Measurements from ENCODE around the gene DEFB132. TPM values are rescaled to one million over a fixed set of nuclear protein-coding genes. Genes with fewer than 3 reads are reported as not detected.

The DEFB132 gene
- total and polyA plus RNA-seq, 2 of the 8 experiments (the other 6 are each of a cell fraction or from before 2014, with no cell fraction given): not detected

DNA sequence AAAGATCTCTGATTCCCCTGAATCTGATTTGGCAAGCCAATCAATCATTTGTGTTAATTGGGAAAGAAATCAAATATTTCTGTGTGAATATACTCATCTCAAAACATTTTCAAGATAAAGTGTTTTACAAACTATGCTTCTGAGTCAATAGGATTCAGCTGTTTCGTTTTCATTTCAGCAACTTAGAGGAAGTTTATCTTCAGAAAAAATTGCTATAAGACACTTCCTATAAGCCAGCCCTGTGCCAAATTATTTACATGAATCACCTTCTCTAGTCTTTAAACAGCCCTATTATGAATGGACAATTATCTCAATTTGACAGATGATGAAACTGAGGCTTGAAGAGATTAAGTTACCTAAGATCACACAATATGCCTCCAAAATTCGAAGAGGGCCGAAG is 19.6 kb upstream of the DEFB132 start:
- TF ChIP-seq NRF1 (IDR thresholded peaks at IDR 0.05; ENCODE audit: low read depth, low read length): no peak
- TF ChIP-seq CREB1 (IDR thresholded peaks at IDR 0.05): no peak
- no peak for TF ChIP-seq CBX8 (IDR thresholded peaks at IDR 0.05; ENCODE audit: borderline replicate concordance, low read depth, low read length)
- TF ChIP-seq CHD1 (IDR thresholded peaks at IDR 0.05; ENCODE audit: low read depth, low read length): no peak
- TF ChIP-seq KDM1A (IDR thresholded peaks at IDR 0.05; ENCODE audit: borderline replicate concordance, low read length): no peak
- TF ChIP-seq, protein P1, sequence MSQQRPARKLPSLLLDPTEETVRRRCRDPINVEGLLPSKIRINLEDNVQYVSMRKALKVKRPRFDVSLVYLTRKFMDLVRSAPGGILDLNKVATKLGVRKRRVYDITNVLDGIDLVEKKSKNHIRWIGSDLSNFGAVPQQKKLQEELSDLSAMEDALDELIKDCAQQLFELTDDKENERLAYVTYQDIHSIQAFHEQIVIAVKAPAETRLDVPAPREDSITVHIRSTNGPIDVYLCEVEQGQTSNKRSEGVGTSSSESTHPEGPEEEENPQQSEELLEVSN (IDR thresholded peaks at IDR 0.05): no peak
- TF ChIP-seq FOSL1 (IDR thresholded peaks at IDR 0.05; ENCODE audit: insufficient read depth, low read depth, low read length): no peak
- TF ChIP-seq SRF (IDR thresholded peaks at IDR 0.05; ENCODE audit: low read depth, low read length): no peak
- no peak overlapping the region for H3K56ac ChIP-seq (replicated peaks; ENCODE audit: insufficient read length, low read depth, low read length)

More for the DNA sequence above, 19.6 kb upstream of the DEFB132 start:
- Histone ChIP-seq H2AFZ (ENCODE audit: low read length) (no peak overlapping the region), H2BK5ac (ENCODE audit: low read depth, low read length) (no peak overlapping the region), H3K4ac (replicated peaks; ENCODE audit: insufficient read length, low read depth, low read length) (no peak overlapping the region), H3K27ac (ENCODE audit: low read depth, low read length) (no peak overlapping the region), H4K20me1 (replicated peaks in 1 of 2; ENCODE audit: control insufficient read depth in 1 of 2, insufficient read depth in 2 of 2, low read length in 2 of 2) (no peaks in the 10 kb centered on the region), H2BK12ac (ENCODE audit: low read depth, low read length) (no peak overlapping the region), H3K79me2 (ENCODE audit: control insufficient read depth in 1 of 2, insufficient read depth in 2 of 2, low read length in 2 of 2) (no peaks in the 10 kb centered on the region), H3K14ac (ENCODE audit: insufficient read length) (no peak overlapping the region), H3K79me1 (ENCODE audit: low read depth, low read length) (no peaks in the 10 kb centered on the region), H3K23me2 (ENCODE audit: low read depth, low read length) (no peaks in the 10 kb centered on the region), H2BK120ac (replicated peaks; ENCODE audit: low read depth, low read length) (no peak overlapping the region), H2BK20ac (ENCODE audit: low read length) (no peak overlapping the region), H4K8ac (ENCODE audit: extremely low read depth, insufficient read depth, low read length) (no peak overlapping the region), H3K4me2 (ENCODE audit: insufficient read depth in 1 of 2, low read depth in 2 of 2, low read length in 2 of 2) (no peak overlapping the region), H3K9ac (replicated peaks in 1 of 4; ENCODE audit: extremely low read depth in 1 of 4, low read depth in 3 of 4, low read length in 3 of 4) (no peak overlapping the region), H3K18ac (ENCODE audit: extremely low read depth, low read length) (no peak overlapping the region), H3K27me3 (replicated peaks in 1 of 4; ENCODE audit: control insufficient read depth in 3 of 4, extremely low read depth in 1 of 4, insufficient read depth in 3 of 4, low read length in 3 of 4) (no peaks in the 10 kb centered on the region; a peak in 1 of 7 replicates), H3K23ac (ENCODE audit: insufficient read length) (no peak overlapping the region), H3K4me1 (replicated peaks in 1 of 4; ENCODE audit: control insufficient read depth in 3 of 4, insufficient read depth in 4 of 4, low read length in 3 of 4) (no peaks in the 10 kb centered on the region), H2BK15ac (ENCODE audit: low read length) (no peak overlapping the region), H2AK5ac (ENCODE audit: low read depth, low read length) (no peak overlapping the region), H4K5ac (ENCODE audit: insufficient read length, low read depth, low read length) (no peak overlapping the region), H3K36me3 (ENCODE audit: control insufficient read depth in 2 of 4, insufficient read depth in 4 of 4, low read length in 3 of 4) (no peaks in the 10 kb centered on the region), H3K9me3 (ENCODE audit: insufficient read depth in 2 of 2, low read depth in 1 of 2, low read length in 1 of 2) (no peaks in the 10 kb centered on the region; a peak in 2 of 4 replicates), H3K4me3 (ENCODE audit: extremely low read depth in 1 of 4, insufficient read depth in 2 of 4, low read depth in 3 of 4, low read length in 4 of 4) (no peak overlapping the region), H4K91ac (replicated peaks; ENCODE audit: insufficient read length, low read length) (no peak overlapping the region)
- CTCF ChIA-PET (ENCODE audit: partially characterized antibody): interaction anchor here (1.3 kb wide), 1 partner anchor 28 kb away, joined by 3 read pairs; no protein-coding TSS in a partner anchor
- DNase-seq (ENCODE audit: low read depth in 1 of 2, low spot score in 2 of 2) (no peak), FAIRE-seq (no peak)
- POLR2A ChIA-PET (ENCODE audit: partially characterized antibody): no interaction called here
- WGBS, 2 experiments (ENCODE audit: extremely low coverage in 1 of 2, insufficient coverage in 1 of 2, insufficient read length in 1 of 2, insufficient replicate concordance in 2 of 2, low coverage in 1 of 2, low lambda C conversion rate in 2 of 2, missing lambda C conversion rate in 1 of 2): 74% methylated on average over 3 of the region's 3 CpGs; no CpG with 5 or more reads in 1 of the 2 experiments
